ENCODE data around the gene LAMTOR2.

- TF ChIP-seq ELK1 (IDR thresholded peaks at IDR 0.05; ENCODE audit: borderline replicate concordance, low read depth, low read length) (no peak), CTCF (conservative IDR thresholded peaks at IDR 0.05; ENCODE audit: low read depth, low read length) (no peak), BHLHE40 (IDR thresholded peaks at IDR 0.05; ENCODE audit: low read depth, low read length) (no peak)
These were observed 34.7 kb upstream of the LAMTOR2 start for GRCh38 chr1:156019946-156020292.
